ENCODE results near the gene FCRL6. TPM values are rescaled to one million over a fixed set of nuclear protein-coding genes. Genes with fewer than 3 reads are reported as not detected.
A peak's percentile ranks its signal among the peaks of the same experiment; 100 is the strongest.

FCRL6 gene
- total and polyA plus RNA-seq, 12 donors = 0.12 to 3.0 (median 0.87) TPM; not detected in 9

DNA sequence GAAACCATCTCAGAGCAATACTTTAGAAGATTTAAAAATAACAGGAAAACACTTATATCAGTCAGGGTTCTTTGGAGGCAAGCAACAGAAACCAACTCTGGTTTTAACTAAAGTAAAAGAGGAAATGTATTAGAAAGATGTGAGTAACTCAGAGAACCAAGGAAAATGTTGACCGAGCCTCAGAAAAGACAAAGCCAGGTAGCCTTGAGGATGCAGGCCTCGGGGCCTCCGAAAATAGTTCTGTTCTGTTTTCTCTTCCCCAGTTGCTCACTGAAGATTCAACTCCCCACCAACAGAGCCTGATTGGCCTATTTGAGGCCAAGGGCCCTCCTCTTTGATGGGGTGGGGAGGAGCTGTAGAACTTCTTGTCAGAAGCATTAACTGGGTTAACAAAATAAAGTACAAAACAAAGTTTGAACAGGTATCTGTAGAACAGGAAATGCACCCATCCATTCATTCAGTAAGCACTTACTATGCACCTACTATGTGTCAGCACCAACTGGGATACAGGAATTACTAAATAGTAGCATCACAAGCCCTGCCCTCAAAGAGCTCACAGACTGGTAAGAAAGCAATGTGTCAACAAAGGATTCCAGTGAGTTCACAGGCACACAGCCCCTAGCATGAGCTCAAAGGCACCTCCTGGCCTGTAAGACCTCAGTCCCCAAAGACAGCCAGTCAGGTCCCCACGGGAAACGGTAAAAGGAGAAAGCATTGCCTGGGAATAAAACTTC, 37.1 kb downstream of the FCRL6 start:
- no peak for ATAC-seq

DNA sequence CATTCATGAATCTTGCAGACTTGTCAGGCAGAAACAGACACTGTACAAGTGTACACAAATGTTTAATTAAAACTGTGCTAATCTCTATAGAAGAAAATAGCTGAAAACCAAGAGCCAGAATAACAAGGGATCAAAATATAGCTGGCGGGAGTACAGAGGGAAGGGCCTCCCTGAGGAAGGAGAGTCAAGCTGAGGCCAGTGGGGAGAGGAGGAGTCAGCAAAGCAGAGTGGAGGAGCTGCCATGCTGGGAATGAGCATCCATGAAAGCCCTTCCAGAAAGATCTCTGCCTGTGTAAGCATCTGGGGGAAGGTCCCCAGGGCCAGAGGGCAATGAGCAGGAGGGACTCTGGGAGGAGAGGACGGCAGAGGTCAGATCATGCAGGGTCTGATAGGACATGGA, 39.6 kb downstream of the FCRL6 start:
- intact Hi-C loops (cut with DNase I) = no loop called here
- DNase-seq = no peak
- Histone ChIP-seq H3K27ac (no peak overlapping the region), H3K27me3 (no peaks in the 10 kb centered on the region), H3K4me1 (no peaks in the 10 kb centered on the region), H3K9me3 (no peaks in the 10 kb centered on the region), H3K36me3 (peaks cover 0 to 26% (median 0%) of the 10 kb centered on the region in 9 donors), H3K4me3 (no peak overlapping the region)
- TF ChIP-seq, protein P1, sequence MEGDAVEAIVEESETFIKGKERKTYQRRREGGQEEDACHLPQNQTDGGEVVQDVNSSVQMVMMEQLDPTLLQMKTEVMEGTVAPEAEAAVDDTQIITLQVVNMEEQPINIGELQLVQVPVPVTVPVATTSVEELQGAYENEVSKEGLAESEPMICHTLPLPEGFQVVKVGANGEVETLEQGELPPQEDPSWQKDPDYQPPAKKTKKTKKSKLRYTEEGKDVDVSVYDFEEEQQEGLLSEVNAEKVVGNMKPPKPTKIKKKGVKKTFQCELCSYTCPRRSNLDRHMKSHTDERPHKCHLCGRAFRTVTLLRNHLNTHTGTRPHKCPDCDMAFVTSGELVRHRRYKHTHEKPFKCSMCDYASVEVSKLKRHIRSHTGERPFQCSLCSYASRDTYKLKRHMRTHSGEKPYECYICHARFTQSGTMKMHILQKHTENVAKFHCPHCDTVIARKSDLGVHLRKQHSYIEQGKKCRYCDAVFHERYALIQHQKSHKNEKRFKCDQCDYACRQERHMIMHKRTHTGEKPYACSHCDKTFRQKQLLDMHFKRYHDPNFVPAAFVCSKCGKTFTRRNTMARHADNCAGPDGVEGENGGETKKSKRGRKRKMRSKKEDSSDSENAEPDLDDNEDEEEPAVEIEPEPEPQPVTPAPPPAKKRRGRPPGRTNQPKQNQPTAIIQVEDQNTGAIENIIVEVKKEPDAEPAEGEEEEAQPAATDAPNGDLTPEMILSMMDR (IDR thresholded peaks at IDR 0.05) = no peak
- 70 to 75% methylated on average over 2 of the region's 2 CpGs for WGBS, 2 donors
- peak in 3 of 8 donors; percentile 19 to 54 (median 46) for ATAC-seq

More for the DNA sequence above, 37.1 kb downstream of the FCRL6 start:
- DNase-seq = no peak
- Histone ChIP-seq H3K4me1 (no peaks in the 10 kb centered on the region), H3K36me3 (peaks cover 0 to 33% (median 0%) of the 10 kb centered on the region in 9 donors), H3K27ac (no peak overlapping the region), H3K4me3 (no peak overlapping the region), H3K9me3 (no peaks in the 10 kb centered on the region), H3K27me3 (no peaks in the 10 kb centered on the region)
- intact Hi-C loops (cut with DNase I) = loop anchor here in 2 of 10 donors (2.0 to 5.0 kb wide), 3 partner anchors 20 to 98 kb away; no protein-coding TSS in a partner anchor
- TF ChIP-seq, protein P1 (IDR thresholded peaks at IDR 0.05) = no peak
- WGBS, 2 donors = 93 to 95% methylated on average over 5 of the region's 5 CpGs

DNA sequence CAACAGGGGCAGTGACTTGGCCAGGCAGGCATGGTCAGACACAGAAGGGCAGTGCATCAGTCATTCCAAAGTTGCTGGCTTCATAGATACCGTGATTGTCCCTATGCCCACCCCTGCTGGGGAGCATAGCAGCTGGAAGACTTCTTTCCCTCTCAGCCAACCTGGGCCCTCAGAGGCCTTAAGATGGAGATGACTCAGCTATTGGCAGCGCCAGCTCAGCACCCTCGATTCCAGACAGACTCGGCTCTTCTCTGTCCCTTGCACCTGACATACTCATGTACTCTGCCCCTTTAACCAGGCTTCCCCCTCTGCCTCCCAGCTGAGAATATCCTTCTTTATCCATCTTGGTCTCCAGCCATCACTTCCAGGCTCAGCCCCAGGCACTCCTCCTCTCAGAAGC, 41.3 kb downstream of the FCRL6 start:
- ATAC-seq (no peak), DNase-seq (no peak)
- Histone ChIP-seq H3K4me1 (peaks cover 0 to 5% (median 0%) of the 10 kb centered on the region in 9 donors), H3K9me3 (no peaks in the 10 kb centered on the region), H3K4me3 (no peak overlapping the region), H3K27me3 (no peaks in the 10 kb centered on the region), H3K36me3 (peaks cover 0 to 12% (median 0%) of the 10 kb centered on the region in 9 donors), H3K27ac (no peak overlapping the region)
- TF ChIP-seq, protein P1 (IDR thresholded peaks at IDR 0.05) = no peak
- WGBS, 2 donors = 87 to 94% methylated on average over 4 of the region's 4 CpGs
- intact Hi-C loops (cut with DNase I) = no loop called here

DNA sequence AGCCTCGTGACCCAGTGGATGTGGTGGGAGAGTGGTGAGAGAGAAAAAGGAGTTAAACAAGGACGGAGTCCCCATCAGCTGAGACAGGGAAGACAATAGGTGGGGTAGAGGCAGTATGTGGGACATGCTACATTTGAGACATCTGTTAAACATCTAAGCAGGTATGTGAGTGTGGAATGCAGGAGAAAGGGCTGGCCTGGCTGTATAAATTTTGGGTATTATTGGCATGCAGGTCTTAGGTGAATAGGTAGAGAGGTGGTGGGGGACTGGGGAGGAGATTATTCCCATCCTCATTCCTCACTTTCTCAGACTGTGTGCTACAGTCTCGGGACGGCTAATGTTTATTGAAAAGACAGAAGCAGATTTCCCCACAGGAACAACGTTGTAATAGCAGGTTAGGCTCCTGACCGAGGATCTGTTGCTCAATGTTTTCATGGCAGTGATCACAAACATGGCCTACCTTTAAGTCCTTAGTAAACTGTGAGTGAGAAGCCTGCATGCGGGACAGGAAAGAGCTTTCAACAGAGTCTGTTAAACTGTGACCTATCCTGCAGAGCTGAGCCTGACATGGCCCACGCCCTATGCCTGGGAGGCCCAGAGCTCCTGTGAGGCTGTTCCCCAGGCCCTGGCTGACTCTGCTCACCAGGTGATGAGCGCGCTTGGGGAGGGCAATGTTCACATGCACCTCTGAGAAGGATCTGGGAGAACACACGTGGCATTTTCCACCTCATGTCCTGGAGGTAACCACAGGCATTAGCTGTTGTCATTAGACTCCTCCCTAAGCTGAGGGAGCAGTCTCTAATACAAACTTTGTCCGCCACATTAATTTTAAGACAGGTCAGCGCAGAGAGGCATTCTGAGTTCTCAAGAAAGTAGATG, 43.8 kb downstream of the FCRL6 start:
- Histone ChIP-seq H3K9me3 (no peaks in the 10 kb centered on the region), H3K36me3 (no peaks in the 10 kb centered on the region), H3K27ac (no peak overlapping the region), H3K4me3 (no peak overlapping the region), H3K27me3 (no peaks in the 10 kb centered on the region), H3K4me1 (peaks cover 0 to 25% (median 0%) of the 10 kb centered on the region in 9 donors)
- TF ChIP-seq, protein P1 (IDR thresholded peaks at IDR 0.05) = no peak
- 90% methylated on average over 13 of the region's 13 CpGs for WGBS, 2 donors
- no peak for ATAC-seq
- intact Hi-C loops (cut with DNase I) = no loop called here
- no peak for DNase-seq

Data from heart right ventricle (tissue), 16 donors.